CMK (cell line): Measurements from ENCODE around the gene MUC5AC.
"Not testable (repeated sequence)": the region's sequence is repeated elsewhere in the genome, so short reads cannot be mapped to it uniquely, and the experiment has no call there.

Source experiments
- DNase-seq: peaks from one replicate; pipeline ENCODE4 v3.0.0-alpha.2; 2010; ENCODE audit warnings: low read depth

Gene MUC5AC

DNA sequence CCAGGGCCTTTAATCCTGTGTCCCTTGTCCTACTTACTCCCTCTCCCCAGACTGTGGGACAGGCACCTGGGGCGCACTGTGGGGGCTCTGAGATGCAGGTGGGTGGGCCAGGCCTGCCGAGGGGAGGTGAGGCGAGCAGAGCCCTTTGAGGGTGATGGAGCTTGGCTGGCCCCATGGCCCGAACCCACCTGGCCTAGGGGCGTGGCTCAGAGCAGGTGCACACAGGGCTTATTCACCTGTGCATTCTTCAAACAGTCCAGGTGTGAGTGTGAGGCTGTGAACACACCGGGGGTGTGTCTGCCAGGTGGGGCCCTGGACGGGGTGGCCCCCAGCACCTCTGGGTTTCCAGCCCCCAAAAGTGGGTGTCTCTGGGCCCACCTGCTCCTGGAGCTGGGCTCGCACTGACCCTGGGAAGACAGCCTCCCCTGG, 9.0 kb upstream of the MUC5AC start:
- no peak for DNase-seq

DNA sequence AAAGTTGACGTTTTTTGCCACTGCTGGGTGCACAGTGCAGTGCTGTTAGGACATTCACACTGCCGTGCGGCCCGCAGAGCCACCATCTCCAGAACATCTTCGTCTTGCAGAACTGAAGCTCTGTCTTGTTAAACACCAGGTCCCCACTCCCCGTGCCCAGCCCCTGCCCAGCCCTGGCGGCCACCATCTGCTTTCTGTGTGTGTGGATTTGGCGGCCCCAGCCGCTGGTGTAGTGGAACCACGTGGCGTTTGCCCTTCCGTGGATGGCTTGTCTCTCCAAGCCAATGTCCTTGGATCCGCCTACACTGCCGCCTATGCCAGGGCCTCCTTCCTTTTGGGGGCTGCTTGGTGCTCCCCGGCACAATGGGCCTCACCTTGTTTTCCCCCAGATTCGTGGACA, 8.2 kb upstream of the MUC5AC start:
- no peak for DNase-seq

DNA sequence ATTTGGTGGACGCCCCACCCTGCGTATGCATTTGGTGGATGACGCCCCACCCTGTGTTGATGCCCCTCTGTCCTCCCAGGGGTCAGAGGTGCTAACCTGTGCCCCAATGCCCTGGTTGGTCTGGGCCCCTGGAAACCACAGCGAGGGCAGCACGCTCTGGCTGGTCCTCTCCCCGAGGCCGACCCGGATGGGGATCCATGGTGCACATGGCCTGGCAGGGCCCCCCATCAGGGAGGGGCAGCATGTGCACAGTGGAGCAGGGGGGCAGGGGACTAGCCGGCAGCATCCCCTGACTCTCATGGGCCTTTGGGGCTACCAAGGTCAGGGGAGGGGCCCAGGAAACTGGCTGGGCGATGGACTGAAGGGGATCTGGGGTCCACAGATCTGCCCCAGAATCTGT, 7.6 kb upstream of the MUC5AC start:
- DNase-seq: no peak

DNA sequence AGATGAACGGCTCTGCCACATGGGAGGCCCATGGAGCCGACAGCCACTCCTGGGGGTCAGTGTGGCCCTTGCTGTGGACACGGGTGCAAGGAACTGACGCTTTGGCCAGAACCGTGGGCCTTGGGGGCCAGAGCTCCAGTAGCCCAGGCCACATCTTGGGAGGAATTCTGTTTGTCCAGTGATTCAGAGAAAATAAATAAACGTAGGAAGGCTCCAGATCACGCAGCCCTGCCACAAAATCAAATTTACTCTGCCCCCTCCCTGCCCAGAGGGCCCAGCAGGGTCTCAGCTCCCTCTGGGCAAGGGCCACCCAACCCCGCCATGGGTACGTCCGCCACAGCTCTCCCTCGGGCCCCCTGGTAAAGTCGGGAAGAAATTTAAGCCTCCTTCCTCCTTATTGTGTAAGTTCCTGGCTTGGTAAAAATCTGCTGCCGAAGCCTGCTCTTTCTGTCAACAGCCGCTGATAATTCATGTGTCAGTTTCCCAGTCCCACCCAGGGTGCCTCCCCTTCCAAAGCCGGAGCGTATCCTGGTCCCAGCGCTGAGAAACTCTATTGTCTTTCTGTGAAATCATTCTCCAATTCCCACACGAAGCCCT, 6.9 kb upstream of the MUC5AC start:
- DNase-seq: no peak

DNA sequence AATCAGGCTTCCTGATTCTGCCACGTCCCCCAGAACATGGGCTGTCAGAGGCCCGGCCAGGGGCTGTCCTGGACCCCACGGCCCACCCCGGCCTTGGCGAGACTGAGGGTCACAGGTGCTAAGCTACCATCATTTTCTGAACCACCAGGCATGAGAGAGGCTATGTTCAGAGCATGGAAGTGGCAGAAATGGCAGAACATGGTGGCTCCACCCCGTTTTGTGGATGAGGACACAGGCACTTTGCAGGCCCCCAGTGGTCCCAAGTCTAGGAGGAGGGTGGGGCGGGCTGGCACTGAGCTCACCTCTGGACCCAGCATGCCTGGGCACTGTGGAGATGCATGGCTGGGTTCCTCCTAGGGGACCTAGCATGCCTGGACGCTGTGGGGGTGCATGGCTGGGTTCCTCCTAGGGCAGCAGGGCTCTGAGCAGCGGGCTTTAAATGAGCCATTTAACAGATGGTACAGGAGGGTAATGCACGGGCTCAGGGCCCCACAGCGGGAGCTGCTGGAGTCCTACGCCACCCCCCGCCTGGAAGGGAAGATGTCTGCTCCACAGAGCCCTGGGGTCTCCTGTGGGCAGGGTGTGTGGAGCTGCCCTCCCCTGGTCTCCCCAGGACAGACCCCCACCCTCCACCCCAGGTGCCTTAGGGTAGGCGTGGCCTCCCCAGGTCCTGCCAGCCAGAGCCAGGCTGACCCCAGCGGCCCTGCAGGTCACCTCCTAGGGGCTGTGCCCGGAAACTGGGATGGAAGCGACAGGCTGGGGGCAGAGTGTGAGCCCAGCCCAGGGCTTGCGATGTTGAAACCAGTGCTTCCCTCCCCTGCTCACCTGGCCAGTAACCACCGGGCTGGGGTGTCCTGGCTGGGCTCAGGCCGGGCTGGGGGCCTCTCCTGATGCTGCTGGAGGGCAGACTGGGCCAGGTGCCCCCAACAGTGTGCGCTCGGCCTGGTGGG, 6.1 kb upstream of the MUC5AC start:
- no peak for DNase-seq

DNA sequence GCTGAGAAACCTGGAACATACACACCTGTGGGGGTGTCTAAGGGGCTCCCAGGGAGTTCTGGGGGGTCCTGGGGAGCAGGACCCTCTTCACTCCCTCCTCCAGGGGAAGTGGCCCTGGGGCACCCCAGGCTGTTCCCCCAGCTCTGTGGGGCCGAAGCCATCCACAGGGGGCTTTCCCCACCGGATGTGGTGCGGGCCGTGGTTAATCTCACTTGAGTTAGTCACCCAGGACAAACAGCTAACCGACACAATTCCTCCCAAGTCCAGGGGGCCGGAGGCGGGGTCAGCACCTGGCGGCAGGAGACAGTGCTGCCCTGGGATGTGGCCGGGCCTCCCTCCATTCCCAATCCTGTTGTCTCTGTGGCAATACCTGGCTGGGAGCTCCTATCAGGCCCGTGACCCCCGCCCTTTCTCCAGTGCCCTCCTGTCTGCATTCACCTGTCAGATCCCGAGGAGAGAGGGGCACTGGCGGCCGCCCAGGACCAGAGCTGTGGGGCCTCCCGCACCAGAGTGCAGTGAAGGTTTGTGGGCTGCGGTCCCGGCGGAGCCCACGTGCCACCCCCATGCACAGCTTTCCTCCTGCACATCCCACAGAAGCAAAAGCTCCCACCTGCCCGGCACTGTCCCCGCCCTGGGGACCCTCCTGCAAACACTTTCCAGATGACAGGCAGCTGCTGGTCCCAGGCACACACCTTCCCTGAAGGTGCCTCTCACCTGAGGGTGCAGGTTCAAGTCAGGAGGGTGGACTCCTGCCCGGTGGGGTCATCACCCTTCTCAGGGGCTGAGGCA, 5.2 kb upstream of the MUC5AC start:
- no peak for DNase-seq

DNA sequence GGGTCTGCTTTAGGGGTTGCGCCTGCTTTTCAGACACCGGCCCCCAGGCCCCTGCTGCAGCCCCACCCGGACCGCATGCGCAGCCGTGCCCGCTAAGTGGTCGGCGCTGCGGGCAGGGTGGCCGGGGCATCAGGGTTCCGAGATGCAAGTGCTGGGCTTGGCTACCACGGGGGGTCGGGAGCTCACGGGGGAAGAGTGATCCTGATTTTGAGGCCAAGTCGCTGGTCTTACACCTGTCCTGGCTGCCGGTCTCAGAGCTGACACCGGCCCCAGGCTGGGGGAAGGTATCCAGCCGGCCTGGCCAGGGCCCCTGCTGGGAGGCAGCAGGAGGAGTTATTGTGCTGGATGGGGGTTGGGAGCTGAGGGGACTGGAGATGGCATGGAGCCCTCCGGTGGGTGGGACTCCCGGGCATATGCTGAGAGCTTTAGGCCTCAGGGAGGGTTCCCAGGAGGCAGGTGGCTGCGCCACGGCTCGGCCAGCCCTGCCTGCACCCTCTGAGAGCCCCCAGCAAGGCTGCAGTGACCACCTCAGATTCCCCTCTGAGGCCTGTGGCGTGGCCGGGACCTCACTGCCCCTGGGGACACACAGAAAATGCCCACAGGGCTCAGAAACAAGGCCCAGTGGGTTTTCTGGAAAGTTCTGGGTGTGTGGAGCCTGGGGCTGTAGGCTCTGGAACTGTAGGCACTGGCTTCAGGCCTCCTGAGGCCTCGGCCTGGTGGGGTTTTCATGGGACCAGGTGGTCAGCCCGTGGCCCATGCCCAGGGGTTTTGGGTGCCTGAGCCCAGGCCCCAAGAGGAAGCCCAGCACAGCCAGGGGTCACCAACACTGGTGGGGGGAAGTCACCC, 4.4 kb upstream of the MUC5AC start:
- no peak for DNase-seq

DNA sequence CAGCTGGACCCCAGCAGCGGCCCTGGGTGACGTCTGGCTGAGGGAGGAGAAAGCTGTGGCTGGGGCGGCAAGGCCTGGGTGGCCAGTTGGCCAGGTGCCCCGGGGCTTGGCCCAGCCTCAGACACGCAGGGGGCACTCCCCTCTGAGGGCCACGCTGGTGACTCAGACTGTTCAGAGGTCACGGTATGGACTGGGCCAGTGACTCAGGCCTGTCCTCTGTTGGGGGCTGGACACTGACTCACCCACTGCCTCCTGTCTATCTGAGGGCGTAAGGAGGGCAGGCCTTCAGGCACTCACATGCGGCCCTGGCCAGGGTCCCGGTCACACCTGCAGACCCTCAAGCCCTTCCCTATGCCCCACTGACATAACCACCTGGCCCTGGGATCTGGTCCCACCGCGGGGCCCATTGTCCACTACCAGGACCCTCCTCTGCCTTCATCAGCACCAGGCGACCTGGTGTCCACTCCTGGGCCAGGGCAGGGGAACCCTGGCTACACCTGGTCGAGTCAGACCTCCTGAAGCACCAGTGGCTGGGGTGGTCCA, 3.7 kb upstream of the MUC5AC start:
- no peak for DNase-seq

DNA sequence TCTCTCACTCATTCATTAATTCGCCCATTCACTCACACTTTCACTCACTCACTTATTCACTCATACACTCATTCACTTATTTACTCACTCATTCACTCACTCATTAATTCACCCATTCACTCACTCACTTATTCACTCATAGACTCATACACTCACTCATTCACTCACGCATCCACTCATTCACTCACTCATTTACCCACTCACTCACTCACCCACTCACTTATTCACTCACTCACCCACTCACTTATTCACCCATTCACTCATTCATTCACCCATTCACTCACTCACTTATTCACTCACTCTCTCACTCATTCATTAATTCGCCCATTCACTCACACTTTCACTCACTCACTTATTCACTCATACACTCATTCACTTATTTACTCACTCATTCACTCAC, 3.1 kb upstream of the MUC5AC start:
- DNase-seq: not testable (repeated sequence)

DNA sequence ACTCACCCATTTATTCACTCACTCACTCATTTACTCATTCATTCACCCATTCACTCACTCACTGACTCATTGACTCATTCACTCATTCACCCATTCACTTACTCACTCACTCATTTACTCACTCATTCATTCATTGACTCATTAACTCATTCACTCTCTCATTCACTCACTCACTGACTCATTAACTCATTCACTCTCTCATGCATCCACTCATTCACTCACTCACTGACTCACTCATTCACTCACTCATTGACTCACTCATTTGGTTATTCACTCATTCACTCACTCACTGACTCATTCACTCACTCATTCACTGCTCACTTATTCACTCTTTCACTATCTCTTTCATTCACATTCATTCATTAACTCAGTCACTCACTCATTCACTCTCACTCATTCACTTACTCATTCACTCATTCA, 2.5 kb upstream of the MUC5AC start:
- DNase-seq: no peak

DNA sequence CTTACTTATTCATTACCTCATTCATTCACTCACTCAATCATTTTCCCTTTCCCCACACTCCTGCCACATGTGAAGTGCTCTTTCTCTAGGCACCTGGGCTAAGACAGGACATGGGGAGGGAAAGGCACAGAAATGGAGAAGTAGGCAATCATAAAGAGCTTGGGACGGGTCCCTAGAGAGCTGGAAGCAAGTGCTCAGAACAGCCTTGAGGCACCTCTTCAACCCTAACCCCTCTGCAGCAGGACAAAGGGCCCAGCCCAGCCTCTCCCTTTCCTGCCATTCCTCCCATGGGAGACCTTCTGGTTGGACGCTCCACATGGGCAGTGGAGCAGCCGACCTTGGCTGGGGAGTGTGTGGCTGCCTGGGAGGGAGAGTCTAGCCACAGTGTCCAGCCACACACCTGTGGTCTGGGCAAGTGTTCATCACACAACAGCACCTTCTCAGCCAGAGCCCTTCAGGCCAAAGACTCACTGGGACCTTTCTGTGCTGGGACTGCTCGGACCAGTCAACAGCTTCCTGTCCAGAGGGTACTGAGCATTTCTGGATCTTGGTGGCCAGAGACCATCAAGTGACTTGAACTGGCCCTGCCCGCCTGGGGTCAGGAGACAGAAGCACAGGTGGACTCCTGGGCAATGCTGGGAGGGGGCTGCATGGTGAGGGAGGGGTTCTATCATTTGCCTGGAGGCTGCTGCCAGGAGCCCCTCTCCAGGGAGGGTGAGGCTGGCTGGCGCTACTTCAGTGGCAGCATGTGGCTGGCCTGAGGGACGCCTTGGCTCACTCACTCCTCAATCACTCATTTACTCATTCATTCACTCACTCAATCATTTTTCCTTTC, 1.0 kb upstream of the MUC5AC start:
- no peak for DNase-seq

DNA sequence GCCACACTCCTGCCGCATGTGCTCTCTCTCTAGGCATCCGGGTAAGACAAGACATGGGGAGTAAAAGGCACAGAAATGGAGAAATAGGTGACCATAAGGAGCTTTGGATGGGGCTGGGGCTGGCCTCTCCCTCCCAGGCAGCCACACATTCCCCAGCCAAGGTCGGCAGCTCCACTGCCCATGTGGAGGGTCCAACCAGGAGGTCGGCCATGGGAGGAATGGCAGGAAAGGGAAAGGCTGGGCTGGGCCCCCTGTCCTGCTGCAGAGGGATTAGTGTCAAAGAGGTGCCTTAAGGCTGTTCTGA, 460 bp upstream of the MUC5AC start:
- DNase-seq: no peak

DNA sequence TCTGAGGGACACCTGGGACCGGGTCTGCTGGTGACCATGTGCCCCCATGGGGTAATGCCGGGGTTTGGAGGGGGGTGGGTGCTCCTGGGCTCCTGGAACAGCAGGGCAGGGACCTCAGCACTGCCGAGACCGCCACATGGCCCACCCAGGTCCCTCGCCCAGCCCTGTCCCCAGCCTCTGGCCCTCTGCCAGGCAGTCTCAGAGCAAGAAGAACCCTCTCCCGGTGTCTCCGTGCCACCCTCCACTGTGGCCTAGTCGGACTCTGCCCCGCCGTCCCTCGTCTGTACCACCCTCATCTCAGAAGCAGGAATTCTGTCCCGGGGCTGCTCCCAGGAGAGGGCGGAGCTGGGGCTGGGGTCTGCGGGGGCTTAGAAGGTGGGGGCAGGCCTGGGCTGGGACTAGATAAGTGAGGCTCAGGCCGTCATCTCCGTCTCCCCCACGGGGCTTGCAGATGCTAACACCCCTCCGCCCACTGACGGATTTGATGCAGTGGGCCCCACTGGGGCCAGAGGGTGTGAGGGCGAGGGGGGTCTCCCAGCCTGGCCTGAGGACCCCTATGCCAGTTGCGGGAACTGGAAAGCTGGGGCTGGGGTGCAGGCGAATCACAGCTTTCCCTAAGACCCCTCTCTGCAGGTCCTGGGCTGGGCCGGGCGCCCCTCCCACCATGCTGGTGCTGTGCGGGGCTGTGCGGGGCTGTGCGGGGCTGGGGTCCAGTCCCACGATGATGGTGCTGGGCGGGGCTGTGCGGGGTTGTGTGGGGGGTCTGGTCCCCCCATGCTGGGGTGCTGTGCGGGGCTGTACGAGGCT, 1.1 kb downstream of the MUC5AC start:
- DNase-seq: no peak

DNA sequence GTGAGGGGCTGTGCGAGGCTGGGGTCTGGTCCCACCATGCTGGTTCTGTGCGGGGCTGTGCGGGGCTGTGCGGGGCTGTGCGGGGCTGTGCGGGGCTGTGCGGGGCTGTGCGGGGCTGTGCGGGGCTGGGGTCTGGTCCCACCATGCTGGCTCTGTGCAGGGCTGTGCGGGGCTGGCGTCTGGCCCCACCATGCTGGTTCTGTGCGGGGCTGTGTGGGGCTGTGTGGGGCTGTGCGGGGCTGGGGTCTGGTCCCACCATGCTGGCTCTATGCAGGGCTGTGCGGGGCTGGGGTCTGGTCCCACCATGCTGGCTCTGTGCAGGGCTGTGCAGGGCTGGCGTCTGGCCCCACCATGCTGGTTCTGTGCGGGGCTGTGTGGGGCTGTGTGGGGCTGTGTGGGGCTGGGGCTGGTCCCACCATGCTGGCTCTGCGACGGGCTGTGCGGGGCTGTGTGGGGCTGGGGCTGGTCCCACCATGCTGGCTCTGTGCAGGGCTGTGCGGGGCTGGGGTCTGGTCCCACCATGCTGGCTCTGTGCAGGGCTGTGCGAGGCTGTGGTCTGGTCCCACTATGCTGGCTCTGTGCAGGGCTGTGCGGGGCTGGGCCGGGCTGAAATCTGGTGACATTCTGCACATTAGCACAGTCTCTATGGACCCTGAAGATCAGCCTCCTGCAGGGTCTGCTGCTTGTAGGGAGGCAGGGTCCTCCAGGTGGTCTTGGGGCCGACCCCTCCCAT, 1.9 kb downstream of the MUC5AC start:
- not testable (repeated sequence) for DNase-seq

DNA sequence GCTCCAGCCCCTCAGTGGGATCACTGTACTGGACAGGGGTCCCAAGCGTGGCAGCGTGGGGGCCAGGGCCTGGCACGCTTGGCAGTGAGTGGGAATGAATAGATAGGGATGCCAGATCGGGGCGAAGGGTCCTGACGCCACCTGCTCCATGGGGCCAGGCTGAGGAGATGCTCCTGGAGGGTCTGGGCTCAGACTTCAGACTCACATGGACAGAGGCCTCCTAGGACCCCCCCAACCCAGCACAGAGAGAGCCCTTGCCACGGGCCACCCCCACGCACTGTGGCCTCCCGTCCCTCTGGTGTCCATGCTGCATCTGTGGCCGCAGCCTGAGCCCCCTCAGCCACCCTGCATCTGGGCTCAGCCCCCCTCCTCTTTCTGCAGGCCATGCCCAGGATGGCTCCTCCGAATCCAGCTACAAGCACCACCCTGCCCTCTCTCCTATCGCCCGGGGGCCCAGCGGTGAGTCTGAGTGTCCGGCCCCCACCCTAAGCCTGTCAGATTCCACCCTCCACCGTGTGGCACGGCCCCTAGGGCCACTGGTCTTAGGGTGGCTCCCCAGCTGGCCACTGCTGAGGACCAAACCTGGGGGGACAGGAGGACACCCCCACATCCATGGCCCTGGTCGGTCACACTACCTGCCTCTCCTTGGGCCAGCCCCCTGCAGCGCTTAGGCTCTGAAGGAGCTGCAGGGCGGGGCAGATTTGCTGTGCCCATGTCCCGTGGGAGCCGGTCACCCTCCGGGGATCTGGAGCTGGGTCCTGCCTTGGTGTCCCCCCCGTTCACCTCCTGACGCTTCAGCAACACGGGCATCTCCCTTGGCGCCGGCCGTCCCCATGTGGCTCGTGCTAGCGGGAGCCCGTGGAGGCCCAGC, 2.7 kb downstream of the MUC5AC start:
- DNase-seq: no peak

DNA sequence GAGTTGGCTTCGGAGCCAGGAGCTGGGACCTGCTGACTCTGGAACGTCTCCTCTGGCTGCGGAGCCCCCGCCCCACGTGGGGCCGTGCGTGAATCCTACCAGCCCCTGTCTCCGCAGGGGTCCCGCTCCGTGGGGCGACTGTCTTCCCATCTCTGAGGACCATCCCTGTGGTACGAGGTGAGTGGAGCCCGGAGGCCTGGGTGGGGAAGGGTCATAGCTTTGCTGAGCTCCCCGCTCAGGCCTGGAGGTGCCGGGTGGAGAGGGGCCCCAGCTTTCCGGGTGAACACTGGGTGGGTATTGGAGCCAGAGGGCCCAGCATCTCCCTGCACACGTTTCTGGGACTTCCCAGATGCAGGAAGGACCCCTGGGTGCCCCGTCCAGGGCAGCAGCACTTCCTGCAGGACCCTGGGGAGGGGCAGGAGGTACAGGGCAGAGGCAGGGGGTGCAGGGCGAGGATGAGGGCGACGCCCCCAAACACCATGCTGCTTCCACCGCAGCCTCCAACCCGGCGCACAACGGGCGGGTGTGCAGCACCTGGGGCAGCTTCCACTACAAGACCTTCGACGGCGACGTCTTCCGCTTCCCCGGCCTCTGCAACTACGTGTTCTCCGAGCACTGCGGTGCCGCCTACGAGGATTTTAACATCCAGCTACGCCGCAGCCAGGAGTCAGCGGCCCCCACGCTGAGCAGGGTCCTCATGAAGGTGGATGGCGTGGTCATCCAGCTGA, 3.8 kb downstream of the MUC5AC start:
- DNase-seq: no peak

DNA sequence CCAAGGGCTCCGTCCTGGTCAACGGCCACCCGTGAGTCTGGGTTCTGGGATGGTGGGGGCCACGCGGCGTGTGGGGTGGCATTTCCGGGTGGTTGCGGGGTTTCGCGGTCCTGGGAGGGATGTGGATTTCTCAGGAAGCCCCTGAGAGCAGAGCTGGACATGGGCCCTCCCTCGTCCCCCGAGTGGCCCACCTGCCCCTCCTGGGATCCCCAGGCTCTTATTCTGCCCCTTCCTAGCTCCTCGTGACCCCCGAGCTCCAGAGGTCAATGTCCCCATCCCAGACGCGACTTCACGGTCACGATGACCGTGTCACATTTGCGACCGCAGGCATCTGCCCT, 4.4 kb downstream of the MUC5AC start:
- no peak for DNase-seq
